Ovary (tissue), 3 donors: Measurements from ENCODE around the gene CLCN5.

Experiments used
- CTCF ChIP-seq, 3 donors: fragments of 450-650 bp in 2 of 3; fragments of 200-600 bp in 1 of 3; IDR thresholded peaks; one replicate each; pipeline versions ENCODE4 v1.5.1 to v1.8.0; 2016 to 2022; ENCODE audit warnings: antibody characterized with exemption in 3 of 3, mild to moderate bottlenecking in 1 of 3
- EP300 ChIP-seq: sonication (generic); formaldehyde crosslinking; IDR thresholded peaks from one replicate; pipeline ENCODE4 v1.6.1; 2017; ENCODE audit warnings: antibody characterized with exemption
- POLR2A ChIP-seq: fragments of 450-650 bp; IDR thresholded peaks from one replicate; pipeline ENCODE4 v1.6.1; 2017; ENCODE audit warnings: antibody characterized with exemption, mild to moderate bottlenecking, moderate library complexity
- donor health status: DM: no; HTN: no; CAD: no.

- no peak for TF ChIP-seq CTCF (IDR thresholded peaks at IDR 0.05)
- TF ChIP-seq EP300, result no peak
- TF ChIP-seq POLR2A, result no peak
Measured at GRCh38 chrX:50099331-50099730, 176.9 kb downstream of the CLCN5 start.
